ENCODE results near the gene SBF2.

SBF2 gene

GRCh38 chr11:9754010-9754471, 540.0 kb downstream of the SBF2 start:
- no peak for TF ChIP-seq EZH2phosphoT487 (conservative IDR thresholded peaks at IDR 0.05; ENCODE audit: low read length)
- TF ChIP-seq, protein P1, sequence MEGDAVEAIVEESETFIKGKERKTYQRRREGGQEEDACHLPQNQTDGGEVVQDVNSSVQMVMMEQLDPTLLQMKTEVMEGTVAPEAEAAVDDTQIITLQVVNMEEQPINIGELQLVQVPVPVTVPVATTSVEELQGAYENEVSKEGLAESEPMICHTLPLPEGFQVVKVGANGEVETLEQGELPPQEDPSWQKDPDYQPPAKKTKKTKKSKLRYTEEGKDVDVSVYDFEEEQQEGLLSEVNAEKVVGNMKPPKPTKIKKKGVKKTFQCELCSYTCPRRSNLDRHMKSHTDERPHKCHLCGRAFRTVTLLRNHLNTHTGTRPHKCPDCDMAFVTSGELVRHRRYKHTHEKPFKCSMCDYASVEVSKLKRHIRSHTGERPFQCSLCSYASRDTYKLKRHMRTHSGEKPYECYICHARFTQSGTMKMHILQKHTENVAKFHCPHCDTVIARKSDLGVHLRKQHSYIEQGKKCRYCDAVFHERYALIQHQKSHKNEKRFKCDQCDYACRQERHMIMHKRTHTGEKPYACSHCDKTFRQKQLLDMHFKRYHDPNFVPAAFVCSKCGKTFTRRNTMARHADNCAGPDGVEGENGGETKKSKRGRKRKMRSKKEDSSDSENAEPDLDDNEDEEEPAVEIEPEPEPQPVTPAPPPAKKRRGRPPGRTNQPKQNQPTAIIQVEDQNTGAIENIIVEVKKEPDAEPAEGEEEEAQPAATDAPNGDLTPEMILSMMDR (IDR thresholded peaks at IDR 0.05; ENCODE audit: insufficient read depth, low read length, poor library complexity, severe bottlenecking) = no peak
- Histone ChIP-seq H3K9me2 (replicated peaks; ENCODE audit: insufficient read depth, low read length) (no peaks in the 10 kb centered on the region), H3K27ac (ENCODE audit: low read depth, low read length) (peak overlapping the region; percentile 84), H3K27me3 (ENCODE audit: low read length) (no peaks in the 10 kb centered on the region), H2AFZ (ENCODE audit: low read depth, low read length, severe bottlenecking) (no peak overlapping the region), H3K4me3 (ENCODE audit: insufficient read depth, low read length, poor library complexity, severe bottlenecking) (no peak overlapping the region), H4K20me1 (ENCODE audit: low read depth, low read length) (no peaks in the 10 kb centered on the region), H3K79me2 (ENCODE audit: insufficient read depth, low read length) (peaks cover under 1% of the 10 kb centered on the region; the same call in 1 of the 2 replicates), H3K9me3 (ENCODE audit: insufficient read depth, low read length) (no peaks in the 10 kb centered on the region), H3K9ac (ENCODE audit: low read length) (peak overlapping the region; percentile 89), H3K36me3 (ENCODE audit: low read length) (peaks cover 30% of the 10 kb centered on the region), H3F3A (ENCODE audit: insufficient read depth) (peaks cover 85% of the 10 kb centered on the region), H3K4me2 (ENCODE audit: low read depth, low read length, poor library complexity, severe bottlenecking) (peak overlapping the region; percentile 84)

DNA sequence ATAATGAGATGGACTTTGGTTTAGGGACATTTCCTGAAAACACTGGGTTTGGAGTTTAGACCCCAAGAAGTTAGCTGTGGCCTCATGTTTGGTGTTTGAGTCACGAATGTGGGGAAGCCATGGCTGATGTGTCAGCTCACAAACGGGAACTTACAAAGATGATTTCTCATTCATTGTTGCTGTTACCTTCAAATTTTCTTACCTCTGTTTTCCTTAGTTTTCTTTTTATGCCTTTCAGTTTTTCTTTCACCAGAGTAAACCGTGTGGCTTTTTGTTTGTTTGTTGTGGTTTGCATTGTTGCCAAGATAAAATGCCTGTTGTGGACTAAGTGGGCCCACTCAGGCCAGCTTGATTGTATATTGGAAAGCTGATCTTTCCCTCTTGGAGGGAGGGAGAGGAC, 541.0 kb downstream of the SBF2 start:
- no peak overlapping the region for H3K4me3 ChIP-seq (ENCODE audit: insufficient read depth, low read length, poor library complexity, severe bottlenecking)
- no peak overlapping the region for H2AFZ ChIP-seq (ENCODE audit: low read depth, low read length, severe bottlenecking)
- no peaks in the 10 kb centered on the region for H3K9me2 ChIP-seq (replicated peaks; ENCODE audit: insufficient read depth, low read length)
- H3K27ac ChIP-seq (ENCODE audit: low read depth, low read length) = peak overlapping the region; percentile 84
- no peaks in the 10 kb centered on the region for H3K27me3 ChIP-seq (ENCODE audit: low read length)
- H3F3A ChIP-seq (ENCODE audit: insufficient read depth) = peaks cover 92% of the 10 kb centered on the region
- no peaks in the 10 kb centered on the region for H3K9me3 ChIP-seq (ENCODE audit: insufficient read depth, low read length)
- H4K20me1 ChIP-seq (ENCODE audit: low read depth, low read length) = no peaks in the 10 kb centered on the region
- H3K9ac ChIP-seq (ENCODE audit: low read length) = 0 out of 2 replicates have a peak overlapping the region, but pooled peaks have one; percentile 1
- H3K4me2 ChIP-seq (ENCODE audit: low read depth, low read length, poor library complexity, severe bottlenecking) = peak overlapping the region; percentile 32
- 0 out of 2 replicates have a peak, but pooled peaks cover 2% of the 10 kb centered on the region for H3K79me2 ChIP-seq (ENCODE audit: insufficient read depth, low read length)
- peaks cover 38% of the 10 kb centered on the region for H3K36me3 ChIP-seq (ENCODE audit: low read length)
- TF ChIP-seq EZH2phosphoT487 (conservative IDR thresholded peaks at IDR 0.05; ENCODE audit: low read length) = no peak
- TF ChIP-seq, protein P1 (IDR thresholded peaks at IDR 0.05; ENCODE audit: insufficient read depth, low read length, poor library complexity, severe bottlenecking) = no peak

- H3F3A ChIP-seq (ENCODE audit: insufficient read depth) = peaks cover 93% of the 10 kb centered on the region
- no peak overlapping the region for H3K4me3 ChIP-seq (ENCODE audit: insufficient read depth, low read length, poor library complexity, severe bottlenecking)
- H3K4me2 ChIP-seq (ENCODE audit: low read depth, low read length, poor library complexity, severe bottlenecking) = peak overlapping the region; percentile 32
- H2AFZ ChIP-seq (ENCODE audit: low read depth, low read length, severe bottlenecking) = no peak overlapping the region
- H3K27me3 ChIP-seq (ENCODE audit: low read length) = no peaks in the 10 kb centered on the region
- H3K79me2 ChIP-seq (ENCODE audit: insufficient read depth, low read length) = peaks cover 11% of the 10 kb centered on the region
- peaks cover 47% of the 10 kb centered on the region for H3K36me3 ChIP-seq (ENCODE audit: low read length)
- H3K27ac ChIP-seq (ENCODE audit: low read depth, low read length) = peak overlapping the region; percentile 84
- no peaks in the 10 kb centered on the region for H3K9me3 ChIP-seq (ENCODE audit: insufficient read depth, low read length)
- H3K9ac ChIP-seq (ENCODE audit: low read length) = no peak overlapping the region
- TF ChIP-seq EZH2phosphoT487 (conservative IDR thresholded peaks at IDR 0.05; ENCODE audit: low read length) = no peak
- TF ChIP-seq, protein P1 (IDR thresholded peaks at IDR 0.05; ENCODE audit: insufficient read depth, low read length, poor library complexity, severe bottlenecking) = no peak
- H4K20me1 ChIP-seq (ENCODE audit: low read depth, low read length) = no peaks in the 10 kb centered on the region
- H3K9me2 ChIP-seq (replicated peaks; ENCODE audit: insufficient read depth, low read length) = no peaks in the 10 kb centered on the region
Measured at GRCh38 chr11:9752091-9752490, 541.9 kb downstream of the SBF2 start.

Measured in SU-DHL-6 (cell line).